Cardiac fibroblast (primary cell): ENCODE results near the gene PYCR2.

Experiments
- DNase-seq, 2 donors: peaks; one replicate each; pipeline versions ENCODE4 v3.0.0 to v3.0.0-alpha.2; 2010; ENCODE audit warnings: low read depth in 2 of 2
- H3K4me3 ChIP-seq, 2 donors: replicated peaks in 1 of 2; 1 replicate in 1 of 2; 2 replicates in 1 of 2; pipeline ENCODE4 v1.5.1; 2011; ENCODE audit warnings: low read depth in 2 of 2, low read length in 2 of 2, mild to moderate bottlenecking in 2 of 2, moderate library complexity in 1 of 2
- CTCF ChIP-seq: IDR thresholded peaks from one replicate; pipeline ENCODE4 v1.5.1; 2011; ENCODE audit warnings: low read depth, mild to moderate bottlenecking, low read length, inconsistent platforms

Gene PYCR2

GRCh38 chr1:225928186-225929175 is 4.4 kb upstream of the PYCR2 start:
- H3K4me3 ChIP-seq, result no peak overlapping the region
- DNase-seq, result no peak
- TF ChIP-seq CTCF, result no peak

- H3K4me3 ChIP-seq, result no peak overlapping the region
- peak in 1 of 2 donors; percentile 55 for DNase-seq
- no peak for TF ChIP-seq CTCF
Observed at GRCh38 chr1:225926551-225927113, 2.6 kb upstream of the PYCR2 start.

GRCh38 chr1:225923381-225923691 is 714 bp downstream of the PYCR2 start:
- TF ChIP-seq CTCF, result no peak
- H3K4me3 ChIP-seq, result peak overlapping the region; percentile 64 to 90
- DNase-seq, result no peak

GRCh38 chr1:225921734-225922709 is 2.0 kb downstream of the PYCR2 start:
- no peak overlapping the region for H3K4me3 ChIP-seq
- peak in 1 of 2 donors; percentile 22 for DNase-seq
- no peak for TF ChIP-seq CTCF

GRCh38 chr1:225919906-225920305 is 4.1 kb downstream of the PYCR2 start:
- no peak for TF ChIP-seq CTCF
- peak; percentile 71 to 94 for DNase-seq
- no peak overlapping the region for H3K4me3 ChIP-seq

- no peak overlapping the region for H3K4me3 ChIP-seq
- DNase-seq, result no peak
- TF ChIP-seq CTCF, result no peak
Observed at GRCh38 chr1:225918280-225918679, 5.8 kb downstream of the PYCR2 start.
